ENCODE data around the gene KRTAP21-2.

GRCh38 chr21:30718239-30718909, 28.7 kb downstream of the KRTAP21-2 start, which contains the start of gene KRTAP21-3:
- TF ChIP-seq CTCF (IDR thresholded peaks at IDR 0.05), result no peak
- TF ChIP-seq POLR2AphosphoS5 (IDR thresholded peaks at IDR 0.05), result no peak
- TF ChIP-seq EP300 (IDR thresholded peaks at IDR 0.05), result no peak
